PC-3 (cell line): ENCODE measurements around the gene SLC25A30.

Experiments
- EZH2 ChIP-seq: fragments of 300-600 bp; sonication (generic); IDR thresholded peaks from one replicate; pipeline ENCODE4 v1.6.1; 2017; ENCODE audit warnings: antibody characterized with exemption, mild to moderate bottlenecking, low read length; ENCODE audit not compliant: unreplicated experiment
- EZH2phosphoT487 ChIP-seq: fragments of 300-600 bp; sonication (generic); IDR thresholded peaks from 2 replicates; pipeline ENCODE4 v1.6.1; 2018; ENCODE audit warnings: mild to moderate bottlenecking, antibody characterized with exemption, low read length, borderline replicate concordance
- TF ChIP-seq, protein P1 (sequence below): fragments of 300-600 bp; sonication (generic); conservative IDR thresholded peaks from 2 replicates; pipeline ENCODE4 v1.5.1; 2017; ENCODE audit warnings: antibody characterized with exemption, low read depth, mild to moderate bottlenecking, low read length

DNA sequence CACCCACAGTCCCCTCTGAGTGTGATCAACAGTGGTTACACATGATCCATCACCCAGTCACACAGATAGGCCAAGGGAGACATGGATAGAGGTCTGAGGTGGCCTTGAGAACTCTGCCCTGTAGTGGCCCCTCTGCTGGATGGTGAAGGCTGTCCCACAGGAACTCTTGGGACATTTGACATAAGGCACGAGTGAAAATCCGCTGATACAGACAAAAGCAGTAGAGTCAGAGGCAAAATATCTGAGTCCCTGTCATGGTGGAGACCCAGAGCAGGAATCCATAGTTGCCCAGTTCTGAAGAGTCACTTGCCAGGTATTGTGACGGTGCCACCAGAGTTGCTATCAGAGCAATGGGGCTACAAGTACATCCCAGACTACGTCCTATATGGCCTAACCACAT lies 18.8 kb upstream of the SLC25A30 start:
- TF ChIP-seq, protein P1, sequence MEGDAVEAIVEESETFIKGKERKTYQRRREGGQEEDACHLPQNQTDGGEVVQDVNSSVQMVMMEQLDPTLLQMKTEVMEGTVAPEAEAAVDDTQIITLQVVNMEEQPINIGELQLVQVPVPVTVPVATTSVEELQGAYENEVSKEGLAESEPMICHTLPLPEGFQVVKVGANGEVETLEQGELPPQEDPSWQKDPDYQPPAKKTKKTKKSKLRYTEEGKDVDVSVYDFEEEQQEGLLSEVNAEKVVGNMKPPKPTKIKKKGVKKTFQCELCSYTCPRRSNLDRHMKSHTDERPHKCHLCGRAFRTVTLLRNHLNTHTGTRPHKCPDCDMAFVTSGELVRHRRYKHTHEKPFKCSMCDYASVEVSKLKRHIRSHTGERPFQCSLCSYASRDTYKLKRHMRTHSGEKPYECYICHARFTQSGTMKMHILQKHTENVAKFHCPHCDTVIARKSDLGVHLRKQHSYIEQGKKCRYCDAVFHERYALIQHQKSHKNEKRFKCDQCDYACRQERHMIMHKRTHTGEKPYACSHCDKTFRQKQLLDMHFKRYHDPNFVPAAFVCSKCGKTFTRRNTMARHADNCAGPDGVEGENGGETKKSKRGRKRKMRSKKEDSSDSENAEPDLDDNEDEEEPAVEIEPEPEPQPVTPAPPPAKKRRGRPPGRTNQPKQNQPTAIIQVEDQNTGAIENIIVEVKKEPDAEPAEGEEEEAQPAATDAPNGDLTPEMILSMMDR: no peak
- TF ChIP-seq EZH2 (no peak), EZH2phosphoT487 (no peak)
